Keratinocyte (primary cell): Measurements from ENCODE around the gene CCDC9B. TPM values are rescaled to one million over a fixed set of nuclear protein-coding genes. Genes with fewer than 3 reads are reported as not detected.

Experiments
- DNase-seq: peaks from one replicate; pipeline ENCODE4 v3.0.0-alpha.2; 2011; ENCODE audit warnings: low read depth, missing footprints, low spot score
- FAIRE-seq: peaks from 2 replicates; lab custom pipeline; 2011; peaks lifted over from hg19 to GRCh38; lab: Jason Lieb, UNC
- H2AFZ ChIP-seq: 2 replicates; pipeline ENCODE4 v1.6.0; 2012; ENCODE audit warnings: low read length, control low read depth, inconsistent platforms; ENCODE audit not compliant: control insufficient read depth
- H3K27ac ChIP-seq: 2 replicates; pipeline ENCODE4 v1.5.1; 2011; ENCODE audit warnings: low read length; ENCODE audit not compliant: control insufficient read depth, insufficient read depth
- H3K27me3 ChIP-seq: 3 replicates; pipeline ENCODE4 v1.6.0; 2011; ENCODE audit warnings: low read length; ENCODE audit not compliant: control insufficient read depth, insufficient read depth; ENCODE audit errors: extremely low read depth
- H3K36me3 ChIP-seq, 2 experiments: 2 replicates in 1 of 2; 3 replicates in 1 of 2; pipeline ENCODE4 v1.5.1; 2011; ENCODE audit warnings: low read length in 2 of 2, mild to moderate bottlenecking in 1 of 2; ENCODE audit not compliant: control insufficient read depth in 2 of 2, insufficient read depth in 2 of 2; ENCODE audit errors: extremely low read depth in 1 of 2
- H3K4me1 ChIP-seq: 3 replicates; pipeline ENCODE4 v1.5.1; 2011; ENCODE audit warnings: low read length; ENCODE audit not compliant: control insufficient read depth, insufficient read depth; ENCODE audit errors: extremely low read depth
- H3K4me2 ChIP-seq: 3 replicates; pipeline ENCODE4 v1.6.0; 2011; ENCODE audit warnings: low read depth, low read length; ENCODE audit not compliant: control insufficient read depth, insufficient read depth; ENCODE audit errors: extremely low read depth
- H3K4me3 ChIP-seq, 3 experiments: fragments of 200-600 bp in 1 of 3; sonication (generic) in 1 of 3; 2 replicates in 2 of 3; 3 replicates in 1 of 3; pipeline ENCODE4 v1.5.1; 2011 to 2016; ENCODE audit warnings: low read length in 3 of 3, mild to moderate bottlenecking in 3 of 3, control low read depth in 2 of 3, inconsistent platforms in 1 of 3, low read depth in 1 of 3, mixed read lengths in 1 of 3, mixed run types in 1 of 3, moderate library complexity in 1 of 3; ENCODE audit not compliant: control insufficient read depth in 2 of 3, insufficient read depth in 2 of 3; ENCODE audit errors: extremely low read depth in 1 of 3
- H3K79me2 ChIP-seq: 2 replicates; pipeline ENCODE4 v1.6.0; 2012; ENCODE audit warnings: low read length; ENCODE audit not compliant: control insufficient read depth, insufficient read depth
- H3K9ac ChIP-seq: 3 replicates; pipeline ENCODE4 v1.6.0; 2011; ENCODE audit warnings: low read length; ENCODE audit not compliant: control insufficient read depth, insufficient read depth; ENCODE audit errors: extremely low read depth
- H3K9me1 ChIP-seq: 3 replicates; pipeline ENCODE4 v1.6.0; 2011; ENCODE audit warnings: low read length; ENCODE audit not compliant: control insufficient read depth, insufficient read depth; ENCODE audit errors: extremely low read depth
- H3K9me3 ChIP-seq: 2 replicates; pipeline ENCODE4 v1.5.1; 2012; ENCODE audit warnings: low read depth, low read length; ENCODE audit not compliant: control insufficient read depth
- H4K20me1 ChIP-seq: 3 replicates; pipeline ENCODE4 v1.6.0; 2011; ENCODE audit warnings: low read length; ENCODE audit not compliant: control insufficient read depth, insufficient read depth; ENCODE audit errors: extremely low read depth
- CTCF ChIP-seq, 3 experiments: IDR thresholded peaks in 1 of 3; conservative IDR thresholded peaks in 1 of 3; optimal IDR thresholded peaks in 1 of 3; 2 replicates in 2 of 3; 3 replicates in 1 of 3; pipeline versions ENCODE3 to v1.5.1; 2011; ENCODE audit warnings: low read length in 3 of 3, mild to moderate bottlenecking in 3 of 3, moderate library complexity in 2 of 3, control low read depth in 1 of 3, inconsistent platforms in 1 of 3; ENCODE audit not compliant: insufficient read depth in 2 of 3; ENCODE audit errors: extremely low read depth in 1 of 3
- EZH2 ChIP-seq: IDR thresholded peaks from one replicate; pipeline ENCODE4 v1.6.1; 2012; ENCODE audit warnings: inconsistent platforms, mild to moderate bottlenecking, low read length, moderate library complexity
- dilution Hi-C: fragments of 300-500 bp; cut with MboI; formaldehyde crosslinking; loops from one replicate; pipeline ENCODE4 v1.7.0; 2020; ENCODE audit warnings: low sequenced_read_pairs; ENCODE audit not compliant: extremely low pct_ligation_motif_present
- polyA plus RNA-seq, 5 experiments: library from polyadenylated mRNA; depleted of rRNA in 3 of 5; stranded (reverse) in 3 of 5; stranded (forward) in 1 of 5; unstranded in 1 of 5; fragments of >200 nt; gene quantifications; 1 replicate in 1 of 5; 2 replicates in 3 of 5; 3 replicates in 1 of 5; pipeline versions ENCODE4 v1.2.1 to v1.2.3, GENCODE V29; 2011 to 2012; ENCODE audit warnings: missing spikeins in 2 of 5, low read depth in 1 of 5, low replicate concordance in 1 of 5

Gene CCDC9B
- polyA plus RNA-seq, 1 donor (not counting 4 experiments of a cell fraction or from before 2014, with no cell fraction given) = 9.6 TPM

- Histone ChIP-seq H3K9me1 (no peaks in the 10 kb centered on the region), H3K79me2 (no peaks in the 10 kb centered on the region), H3K27ac (no peak overlapping the region), H3K36me3 (no peaks in the 10 kb centered on the region), H4K20me1 (peaks cover 4% of the 10 kb centered on the region), H3K4me3 (no peak overlapping the region), H3K4me2 (no peak overlapping the region), H3K9me3 (no peaks in the 10 kb centered on the region), H3K27me3 (peaks cover 18% of the 10 kb centered on the region), H3K4me1 (no peaks in the 10 kb centered on the region), H3K9ac (no peak overlapping the region), H2AFZ (no peak overlapping the region)
- dilution Hi-C loops = no loop called here
- TF ChIP-seq CTCF (optimal IDR thresholded peaks at IDR 0.05 in 1 of 3, IDR thresholded peaks at IDR 0.05 in 1 of 3, conservative IDR thresholded peaks at IDR 0.05 in 1 of 3; ENCODE audit: extremely low read depth in 1 of 3, insufficient read depth in 2 of 3, low read length in 3 of 3) (no peak), EZH2 (no peak)
- no peak for DNase-seq
- no peak for FAIRE-seq
These were observed 37.8 kb downstream of the CCDC9B start for GRCh38 chr15:40302981-40303380.

DNA sequence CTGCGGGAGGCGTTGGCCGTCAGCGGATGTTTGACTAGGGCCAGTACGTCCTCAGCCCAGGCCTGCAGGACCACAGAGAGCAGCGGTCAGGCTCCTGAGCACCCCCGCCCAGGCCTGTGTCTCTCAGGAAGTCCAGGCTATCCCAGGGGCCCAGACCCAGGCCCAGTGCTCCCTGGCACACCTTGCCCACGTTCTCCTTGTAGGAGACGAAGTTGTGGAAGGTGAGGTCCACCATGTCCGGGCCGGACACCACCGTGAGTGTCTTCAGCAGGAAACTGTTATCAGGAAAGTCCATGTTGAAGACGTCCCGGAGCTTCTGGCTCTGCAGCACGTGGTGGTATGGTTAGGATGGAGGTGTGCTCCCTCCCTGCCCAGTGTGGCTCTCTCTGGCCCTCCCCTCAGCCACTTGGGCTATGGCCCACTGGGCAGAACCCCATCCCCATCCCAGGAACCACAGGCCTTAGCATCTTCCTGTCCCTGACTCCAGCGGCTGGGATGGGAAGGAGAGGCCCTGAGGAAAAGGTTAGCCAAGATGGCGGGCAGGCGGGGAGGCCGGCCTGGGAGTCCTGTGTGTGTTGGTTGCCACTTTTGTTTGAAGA lies 38.4 kb downstream of the CCDC9B start:
- FAIRE-seq (no peak), DNase-seq (no peak)
- Histone ChIP-seq H4K20me1 (peaks cover 4% of the 10 kb centered on the region), H3K9ac (no peak overlapping the region), H2AFZ (no peak overlapping the region), H3K4me1 (no peaks in the 10 kb centered on the region), H3K9me1 (no peaks in the 10 kb centered on the region), H3K36me3 (no peaks in the 10 kb centered on the region), H3K4me3 (no peak overlapping the region), H3K4me2 (no peak overlapping the region), H3K27ac (no peak overlapping the region), H3K27me3 (peaks cover 19% of the 10 kb centered on the region), H3K9me3 (no peaks in the 10 kb centered on the region), H3K79me2 (no peaks in the 10 kb centered on the region)
- TF ChIP-seq CTCF (optimal IDR thresholded peaks at IDR 0.05 in 1 of 3, IDR thresholded peaks at IDR 0.05 in 1 of 3, conservative IDR thresholded peaks at IDR 0.05 in 1 of 3; ENCODE audit: extremely low read depth in 1 of 3, insufficient read depth in 2 of 3, low read length in 3 of 3) = no peak
- no peak for TF ChIP-seq EZH2
- dilution Hi-C loops = no loop called here
